NCI-H146 treated with DMSO at 0.1 percent for 48 hours (cell line): ENCODE data around the gene HCFC1.

Experiments
- DNase-seq: peaks from one replicate; lab custom pipeline; 2025; ENCODE audit not compliant: unreplicated experiment; lab: John Stamatoyannopoulos, UW

Gene HCFC1

GRCh38 chrX:153971450-153972367 lies at the start of gene HCFC1:
TSS of gene HCFC1 (minus strand) at chrX:153971818. CDS start at chrX:153970840, 978 bp downstream.
- peak; percentile 70 for DNase-seq

GRCh38 chrX:154021131-154021611 lies 49.6 kb upstream of the HCFC1 start:
- DNase-seq: no peak

GRCh38 chrX:154020536-154021115 lies 49.0 kb upstream of the HCFC1 start:
- no peak for DNase-seq

- DNase-seq: no peak
Observed at GRCh38 chrX:154019633-154020528, 48.3 kb upstream of the HCFC1 start, which contains the start of gene IRAK1. TSS of gene IRAK1 (minus strand) at chrX:154019902. CDS start at chrX:154019812, 90 bp downstream.

GRCh38 chrX:154019061-154019621 lies 47.5 kb upstream of the HCFC1 start:
- DNase-seq: no peak

GRCh38 chrX:154018518-154019060 lies 47.0 kb upstream of the HCFC1 start:
- DNase-seq: no peak

GRCh38 chrX:154017766-154018517 lies 46.3 kb upstream of the HCFC1 start:
- DNase-seq: no peak

- DNase-seq: no peak
Observed at GRCh38 chrX:154016366-154017076, 44.9 kb upstream of the HCFC1 start.

GRCh38 chrX:154015581-154016264 lies 44.1 kb upstream of the HCFC1 start:
- DNase-seq: no peak

- no peak for DNase-seq
Observed at GRCh38 chrX:154014429-154015380, 43.1 kb upstream of the HCFC1 start.

- no peak for DNase-seq
Observed at GRCh38 chrX:154013614-154014360, 42.2 kb upstream of the HCFC1 start.

- no peak for DNase-seq
Observed at GRCh38 chrX:154013001-154013421, 41.4 kb upstream of the HCFC1 start.

- no peak for DNase-seq
Observed at GRCh38 chrX:154012336-154012991, 40.8 kb upstream of the HCFC1 start.

GRCh38 chrX:154011376-154012335 lies 40.0 kb upstream of the HCFC1 start:
- DNase-seq: no peak
